Measurements from ENCODE around the gene KLHDC7B.

KLHDC7B gene

DNA sequence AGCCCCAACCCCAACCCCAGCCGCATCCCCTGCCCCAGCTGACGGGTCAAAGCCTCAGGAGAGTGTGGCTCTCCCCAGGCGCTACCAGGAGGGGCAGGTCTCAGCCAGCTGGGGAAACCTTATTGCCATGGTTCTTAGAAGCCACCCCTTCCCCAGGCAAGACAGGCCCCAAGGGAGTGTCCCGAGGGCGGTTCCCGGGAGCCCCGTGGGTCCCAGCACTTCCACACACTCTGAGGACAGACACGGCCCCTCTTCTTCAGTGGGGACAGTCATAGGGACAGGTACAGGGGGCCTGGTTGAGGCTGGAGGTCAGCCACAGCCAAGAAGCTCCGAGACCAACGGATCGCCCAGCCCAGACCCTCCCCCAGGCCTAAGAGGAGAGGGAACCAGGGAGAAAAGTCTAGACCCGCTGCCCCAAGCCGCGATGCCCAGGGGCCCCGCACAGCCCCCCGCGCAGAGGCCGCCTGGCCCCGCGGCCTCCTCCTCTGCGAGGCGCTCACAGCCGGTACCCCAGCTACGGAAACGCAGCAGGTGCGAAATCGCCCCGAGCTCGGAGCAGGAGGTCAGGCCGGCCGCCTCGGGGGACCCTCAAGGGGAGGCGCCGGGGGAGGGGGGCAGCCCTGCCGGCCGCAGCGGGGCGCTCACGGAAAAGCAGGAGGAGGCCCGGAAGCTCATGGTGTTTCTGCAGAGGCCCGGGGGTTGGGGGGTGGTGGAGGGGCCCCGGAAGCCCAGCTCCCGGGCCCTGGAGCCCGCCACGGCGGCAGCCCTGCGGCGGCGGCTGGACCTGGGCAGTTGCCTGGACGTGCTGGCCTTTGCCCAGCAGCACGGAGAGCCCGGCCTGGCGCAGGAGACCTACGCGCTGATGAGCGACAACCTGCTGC is 2.6 kb downstream of the KLHDC7B start:
- DNase-seq (ENCODE audit: low read depth in 2 of 2), result no peak

DNA sequence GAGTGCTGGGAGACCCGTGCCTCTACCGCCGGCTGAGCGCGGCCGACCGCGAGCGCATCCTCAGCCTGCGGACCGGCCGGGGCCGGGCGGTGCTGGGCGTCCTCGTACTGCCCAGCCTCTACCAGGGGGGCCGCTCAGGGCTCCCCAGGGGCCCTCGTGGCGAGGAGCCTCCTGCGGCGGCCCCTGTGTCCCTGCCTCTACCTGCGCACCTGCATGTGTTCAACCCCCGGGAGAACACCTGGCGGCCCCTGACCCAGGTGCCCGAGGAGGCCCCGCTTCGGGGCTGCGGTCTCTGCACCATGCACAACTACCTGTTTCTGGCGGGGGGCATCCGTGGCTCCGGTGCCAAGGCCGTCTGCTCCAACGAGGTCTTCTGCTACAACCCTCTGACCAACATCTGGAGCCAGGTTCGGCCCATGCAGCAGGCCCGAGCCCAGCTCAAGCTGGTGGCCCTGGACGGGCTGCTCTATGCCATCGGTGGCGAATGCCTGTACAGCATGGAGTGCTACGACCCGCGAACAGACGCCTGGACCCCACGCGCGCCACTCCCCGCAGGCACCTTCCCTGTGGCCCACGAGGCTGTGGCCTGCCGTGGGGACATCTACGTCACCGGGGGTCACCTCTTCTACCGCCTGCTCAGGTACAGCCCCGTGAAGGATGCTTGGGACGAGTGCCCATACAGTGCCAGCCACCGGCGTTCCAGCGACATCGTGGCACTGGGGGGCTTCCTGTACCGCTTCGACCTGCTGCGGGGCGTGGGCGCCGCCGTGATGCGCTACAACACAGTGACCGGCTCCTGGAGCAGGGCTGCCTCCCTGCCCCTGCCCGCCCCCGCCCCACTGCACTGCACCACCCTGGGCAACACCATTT is 3.5 kb downstream of the KLHDC7B start:
- no peak for DNase-seq (ENCODE audit: low read depth in 2 of 2)

DNA sequence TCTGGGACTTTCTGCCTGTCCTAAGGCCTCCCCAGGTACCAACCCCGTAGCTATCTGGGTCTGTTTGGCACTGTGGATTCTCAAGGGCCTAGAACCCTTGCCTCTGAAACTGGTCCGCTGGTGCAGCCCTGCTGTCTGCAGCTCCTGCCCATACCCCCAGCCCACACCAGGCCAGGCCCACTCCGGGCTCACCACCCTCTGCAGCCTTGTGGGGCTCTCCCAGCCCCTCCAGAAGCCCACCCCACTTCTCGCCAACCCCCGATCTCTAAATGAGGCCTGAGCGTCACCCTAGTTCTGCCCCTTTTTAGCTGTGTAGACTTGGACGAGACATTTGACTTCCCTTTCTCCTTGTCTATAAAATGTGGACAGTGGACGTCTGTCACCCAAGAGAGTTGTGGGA is 4.7 kb downstream of the KLHDC7B start:
- DNase-seq (ENCODE audit: low read depth in 2 of 2), result no peak

GRCh38 chr22:50551160-50551752 is 5.6 kb downstream of the KLHDC7B start:
- no peak for DNase-seq (ENCODE audit: low read depth in 2 of 2)

DNA sequence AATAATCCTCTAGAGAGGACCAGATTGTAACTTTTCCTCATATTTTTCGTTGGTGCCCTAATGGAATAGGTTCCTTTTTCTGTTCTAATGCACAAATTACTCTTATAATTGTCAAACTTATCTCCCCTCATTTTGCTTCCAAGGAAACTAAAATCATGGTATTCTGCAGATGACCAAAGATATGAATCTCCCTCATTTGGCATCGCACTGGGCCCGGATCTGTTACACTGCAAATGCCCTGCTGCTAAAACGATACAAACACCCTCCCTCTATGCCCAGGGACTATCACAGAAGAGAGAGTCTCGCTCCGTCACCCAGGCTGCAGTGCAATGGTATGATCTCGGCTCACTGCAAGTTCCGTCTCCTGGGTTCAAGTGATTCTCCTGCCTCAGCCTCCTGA is 7.6 kb downstream of the KLHDC7B start:
- no peak for DNase-seq (ENCODE audit: low read depth in 2 of 2)

DNA sequence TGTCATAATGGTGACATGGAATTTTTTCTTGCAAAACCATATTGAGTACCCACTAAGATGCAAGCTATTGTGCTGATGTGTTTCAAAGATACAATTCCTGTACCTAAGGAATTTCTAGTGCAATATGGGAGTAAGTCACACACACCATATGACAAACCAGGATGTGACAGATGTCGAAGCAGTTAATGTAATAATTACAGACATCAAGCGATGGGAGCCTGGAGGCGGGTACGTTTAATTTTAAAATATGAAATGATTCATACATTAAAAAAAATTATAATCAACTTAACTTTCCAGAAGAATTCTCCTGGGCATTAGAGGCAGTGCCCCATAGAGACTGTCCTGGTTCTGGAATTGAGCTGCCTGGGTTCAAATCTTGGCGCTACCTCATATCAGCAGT is 11.0 kb downstream of the KLHDC7B start:
- no peak for DNase-seq (ENCODE audit: low read depth in 2 of 2)

GRCh38 chr22:50560034-50560433 is 14.3 kb downstream of the KLHDC7B start:
- DNase-seq (ENCODE audit: low read depth in 2 of 2), result no peak

- no peak for DNase-seq (ENCODE audit: low read depth in 2 of 2)
These were observed 16.0 kb downstream of the KLHDC7B start for GRCh38 chr22:50561401-50562358.

DNA sequence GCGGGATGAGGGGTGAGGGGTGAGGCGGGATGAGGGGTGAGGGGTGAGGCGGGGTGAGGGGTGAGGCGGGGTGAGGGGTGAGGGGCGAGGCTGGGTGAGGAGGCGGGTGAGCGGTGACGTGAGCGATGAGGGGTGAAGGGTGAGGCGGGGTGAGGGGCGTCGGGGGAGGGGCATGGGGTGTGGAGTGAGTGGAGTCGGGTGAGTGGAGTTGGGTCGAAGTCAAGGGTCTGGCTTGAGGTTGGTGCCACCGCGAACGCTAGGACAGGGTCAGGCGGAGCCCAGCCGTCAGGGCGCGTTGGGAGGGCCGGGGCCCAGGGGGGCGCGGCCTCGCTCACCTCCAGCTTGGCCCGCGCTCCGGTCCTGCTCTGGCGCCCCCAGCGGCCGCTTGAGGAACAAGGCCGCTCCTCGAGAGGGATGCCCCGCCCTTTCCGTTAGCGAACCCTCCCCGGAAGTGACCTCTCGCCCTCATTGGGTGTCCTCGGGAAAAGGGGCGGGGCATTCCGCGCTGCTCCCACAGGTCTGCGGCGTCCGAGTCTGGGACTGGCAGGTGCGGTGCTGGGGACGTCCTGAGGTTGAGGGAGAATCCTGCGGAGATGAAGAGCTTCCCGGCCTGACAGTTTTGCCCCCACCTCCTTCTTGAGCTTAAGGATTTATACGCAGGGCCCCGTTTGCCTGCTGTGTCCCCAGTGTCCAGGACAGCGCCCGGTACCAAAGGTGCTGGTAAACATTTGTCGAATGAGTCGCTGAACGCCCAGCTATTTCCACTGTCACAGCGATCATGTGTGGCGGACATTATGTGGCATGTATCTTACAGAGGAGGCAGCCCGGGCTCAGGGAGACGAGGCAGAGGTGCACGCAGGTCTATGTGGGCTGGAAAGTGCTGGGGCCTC is 17.1 kb downstream of the KLHDC7B start, which contains the start of gene SYCE3:
SYCE3 (minus strand) TSS at position 397 of the 890 bp plus-strand sequence. CDS start 6,514 bp downstream, outside the sequence.
- peak; percentile 68 to 74 for DNase-seq (ENCODE audit: low read depth in 2 of 2)

DNA sequence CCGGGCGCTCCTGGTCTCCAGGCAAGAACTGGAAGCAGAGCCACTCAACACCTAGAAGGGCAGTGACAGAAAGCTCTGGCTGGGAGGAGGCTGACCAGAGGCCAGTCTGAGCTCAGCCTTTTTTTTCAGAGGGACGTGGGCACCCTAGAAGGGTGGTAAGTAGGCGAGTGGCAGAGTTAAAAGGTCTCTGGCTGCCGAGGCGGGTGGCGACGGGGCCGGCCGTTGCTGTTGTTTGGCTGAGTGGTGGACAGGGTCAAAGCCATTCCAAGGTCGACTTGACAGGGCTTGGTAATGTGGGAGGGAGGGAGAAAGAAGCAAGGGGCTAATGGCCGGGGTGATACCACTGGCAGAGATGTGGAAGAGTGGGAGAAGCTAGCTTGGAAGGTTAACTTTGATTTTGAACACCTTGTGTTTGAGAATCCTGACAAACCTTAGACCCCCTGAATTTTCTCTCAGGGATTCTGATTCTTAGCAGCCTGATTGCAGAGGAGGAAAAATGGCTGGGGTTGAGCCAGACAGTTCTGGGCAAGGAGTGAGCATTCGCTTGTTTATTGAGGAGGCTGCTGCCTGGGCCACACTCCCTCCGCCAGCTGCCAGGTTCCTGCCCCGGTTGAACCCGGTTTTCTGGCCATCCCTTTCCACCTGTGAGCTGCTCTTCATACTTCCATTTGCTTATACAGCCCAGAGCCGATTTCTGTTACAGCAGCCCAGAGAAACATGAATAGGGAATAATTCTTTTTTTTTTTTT is 17.9 kb downstream of the KLHDC7B start:
- DNase-seq (ENCODE audit: low read depth in 2 of 2), result no peak

DNA sequence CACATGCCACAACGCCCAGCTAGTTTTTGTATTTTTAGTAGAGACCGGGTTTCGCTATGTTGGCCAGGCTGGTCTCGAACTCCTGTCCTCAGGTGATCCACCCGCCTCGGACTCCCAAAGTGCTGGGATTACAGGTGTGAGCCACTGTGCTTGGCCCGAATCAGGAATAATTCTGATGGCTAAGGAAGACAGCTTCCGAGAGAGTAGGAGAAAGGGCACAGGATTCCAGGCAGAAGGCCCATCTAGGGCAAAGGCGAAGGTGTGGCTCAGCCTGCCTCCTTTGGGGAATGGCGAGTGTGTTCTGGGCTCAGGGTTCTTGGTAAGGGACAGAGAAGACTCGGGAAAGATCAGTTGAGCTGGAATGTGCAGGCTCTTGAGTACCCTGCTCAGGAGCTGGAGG is 18.6 kb downstream of the KLHDC7B start:
- DNase-seq (ENCODE audit: low read depth in 2 of 2), result no peak

DNA sequence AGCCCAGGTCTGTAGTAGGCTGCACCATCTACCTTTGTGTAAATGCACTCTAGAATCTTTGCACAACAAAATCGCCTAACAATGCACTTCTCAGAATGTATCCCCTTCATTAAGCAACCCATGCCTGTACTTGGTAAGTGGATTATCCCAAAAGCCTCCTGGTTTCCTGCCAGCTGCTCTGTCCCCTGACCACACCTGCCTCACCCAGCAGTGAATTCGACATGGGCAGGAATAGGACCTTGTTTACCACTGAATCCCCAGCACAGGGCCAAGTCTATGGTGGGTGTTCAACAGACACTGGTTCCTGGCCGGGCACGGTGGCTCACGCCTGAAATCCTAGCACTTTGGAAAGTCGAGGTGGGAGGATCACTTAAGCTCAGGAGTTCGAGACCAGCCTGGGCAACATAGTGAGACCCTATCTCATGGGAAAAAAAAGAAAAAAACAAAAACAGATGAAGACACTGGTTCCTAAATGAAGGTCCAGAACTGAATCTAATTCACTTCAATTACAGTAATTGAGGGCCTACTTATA is 22.1 kb downstream of the KLHDC7B start:
- DNase-seq (ENCODE audit: low read depth in 2 of 2), result no peak

DNA sequence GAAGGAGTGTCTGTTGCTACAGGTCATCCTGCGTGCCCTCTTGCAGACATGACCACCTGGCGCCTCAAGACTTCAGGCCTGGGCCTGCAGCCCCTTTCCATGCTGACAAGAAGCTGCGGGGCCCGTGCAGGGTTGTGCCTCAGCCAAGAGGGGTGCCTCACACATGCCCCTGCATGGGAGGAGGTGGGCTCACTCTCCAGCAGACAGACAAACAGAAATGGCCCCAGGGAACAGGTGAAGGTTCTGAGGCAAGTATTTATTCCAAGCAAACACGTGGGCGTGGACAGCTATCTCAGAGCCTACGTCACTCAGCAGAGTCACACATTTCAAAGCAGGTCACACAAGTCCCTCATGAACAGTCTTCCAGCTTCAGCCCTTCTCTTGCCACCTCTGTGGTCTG is 22.9 kb downstream of the KLHDC7B start:
- DNase-seq (ENCODE audit: low read depth in 2 of 2), result no peak

GRCh38 chr22:50569041-50569459 is 23.4 kb downstream of the KLHDC7B start:
- DNase-seq (ENCODE audit: low read depth in 2 of 2), result no peak

DNA sequence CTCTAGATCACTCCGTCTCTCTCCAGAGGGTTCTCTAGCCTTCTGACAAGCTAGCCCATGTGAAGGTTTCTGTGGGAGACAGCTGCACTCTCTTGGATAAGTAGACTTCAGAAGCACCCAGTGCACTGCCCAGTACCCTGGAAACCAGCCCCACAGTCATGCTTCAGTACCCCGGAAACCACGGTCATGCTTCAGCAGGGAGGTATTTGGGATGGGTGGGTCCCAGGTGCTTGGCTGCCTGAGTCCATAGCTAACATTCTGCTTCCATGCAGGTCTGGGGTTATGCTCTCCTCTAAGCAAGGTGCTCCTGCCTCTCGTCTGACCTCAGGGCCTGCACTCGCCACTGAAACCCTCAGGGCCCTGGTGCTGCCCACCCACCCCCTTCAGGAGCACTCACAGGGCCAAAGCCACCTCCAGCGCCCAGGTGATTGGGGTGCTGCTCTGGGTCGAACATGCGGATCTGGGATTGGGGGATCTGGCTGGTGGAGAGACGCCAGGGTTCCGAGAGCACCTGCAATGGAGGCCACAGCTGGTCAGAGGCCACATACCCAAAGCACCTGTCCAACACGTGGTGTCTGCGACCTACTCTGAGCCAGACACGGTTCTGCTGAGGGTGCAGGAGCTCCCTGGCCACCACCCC is 24.3 kb downstream of the KLHDC7B start:
- no peak for DNase-seq (ENCODE audit: low read depth in 2 of 2)

GRCh38 chr22:50570861-50571260 is 25.2 kb downstream of the KLHDC7B start:
- DNase-seq (ENCODE audit: low read depth in 2 of 2), result no peak

DNA sequence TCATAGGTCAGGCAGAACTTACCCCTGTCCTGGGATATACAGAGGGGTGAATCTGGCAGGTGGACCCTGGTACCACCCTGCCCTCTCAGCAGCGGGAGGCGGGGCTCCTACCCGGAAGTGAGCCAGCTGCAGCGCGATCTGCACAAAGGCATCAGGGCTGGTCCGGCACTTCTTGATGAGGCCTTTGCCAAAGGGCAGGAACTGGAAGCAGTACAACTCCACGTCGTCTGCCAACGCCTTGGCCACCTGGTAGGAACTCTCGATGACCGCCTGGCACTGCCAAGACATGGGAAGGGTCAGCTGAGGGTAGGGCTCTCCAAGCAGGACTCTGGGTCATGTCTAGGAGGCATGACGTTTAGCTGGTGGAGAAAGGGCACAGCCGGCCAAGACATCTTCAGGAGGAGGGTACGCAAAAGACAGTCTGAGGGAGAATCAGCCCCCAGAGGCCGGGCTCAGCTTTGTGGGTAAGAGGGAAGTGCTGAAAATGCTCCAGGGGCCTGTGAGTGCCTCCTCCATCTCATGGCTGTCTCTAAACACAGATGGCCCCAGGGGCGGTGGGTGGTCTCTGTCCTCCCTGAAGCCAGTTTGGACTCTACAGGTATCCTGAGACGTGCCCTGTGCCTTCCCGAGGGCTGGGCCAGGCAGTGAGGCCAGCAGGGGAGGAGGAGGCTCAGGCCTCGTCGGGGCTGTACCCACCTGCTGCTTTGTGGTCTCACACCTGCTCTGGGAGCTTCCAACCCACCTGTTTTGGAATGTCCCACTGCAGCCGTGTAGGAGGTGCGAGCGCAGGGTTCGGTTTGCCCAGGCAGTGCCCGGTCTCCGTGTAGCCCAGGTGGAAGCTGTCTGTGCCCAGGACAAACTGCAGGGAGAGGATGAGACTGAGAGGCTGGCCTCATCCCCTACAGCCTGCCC is 25.8 kb downstream of the KLHDC7B start:
- no peak for DNase-seq (ENCODE audit: low read depth in 2 of 2)

Measured in fibroblast of skin of left biceps (primary cell).